Activated CD8-positive, alpha-beta memory T cell treated with anti-CD3 and anti-CD28 coated beads for 24 hours (primary cell): ENCODE results near the gene RNF223.

Experiments
- DNase-seq: peaks from one replicate; pipeline ENCODE4 v3.0.0-alpha.2; 2020

RNF223 gene

DNA sequence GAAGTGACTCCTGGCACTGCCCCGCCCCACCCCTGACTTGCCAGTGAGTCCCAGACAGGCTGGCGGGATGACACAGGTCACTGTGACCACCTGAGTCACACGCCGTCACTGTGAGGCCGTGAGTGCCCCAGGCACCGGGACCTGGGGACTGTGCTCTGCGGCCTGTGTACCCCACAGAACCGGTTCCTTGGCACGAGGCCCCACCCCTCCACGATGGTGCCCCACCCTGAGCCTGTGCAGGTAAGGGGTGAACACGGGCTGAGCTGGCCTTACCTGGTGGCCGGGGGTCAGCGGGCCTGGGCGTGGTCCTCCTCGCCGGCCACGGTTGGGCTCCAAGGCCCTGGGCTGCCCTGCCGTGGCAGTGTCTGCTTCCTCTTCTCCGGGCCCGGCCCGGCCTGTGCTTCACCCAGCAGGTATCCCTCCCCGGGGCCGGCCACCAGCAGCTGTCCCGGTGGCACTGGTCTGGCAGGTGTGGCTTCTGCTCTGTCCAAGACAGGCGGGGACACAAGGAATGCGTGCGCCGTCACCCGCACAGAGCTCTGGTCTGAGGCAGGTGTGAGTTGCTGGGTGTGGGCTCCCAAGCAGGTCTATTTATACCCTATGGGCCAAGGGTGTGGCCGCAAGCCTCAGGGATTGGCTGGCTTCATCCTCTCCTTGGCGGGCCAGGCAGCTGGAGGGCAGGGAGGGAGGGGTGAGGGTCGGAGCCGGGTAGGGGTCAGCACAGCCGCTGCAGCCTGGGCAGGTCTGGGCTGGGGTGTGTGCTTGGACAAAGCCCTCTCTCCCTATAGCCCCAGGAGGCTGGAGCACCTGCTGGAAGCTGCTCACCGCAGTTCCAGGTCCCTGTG lies at the start of gene RNF223:
Gene RNF223 (minus strand): TSS at position 564 of the 845 bp plus-strand sequence. CDS start 1,740 bp downstream, outside the sequence.
- DNase-seq = no peak

DNA sequence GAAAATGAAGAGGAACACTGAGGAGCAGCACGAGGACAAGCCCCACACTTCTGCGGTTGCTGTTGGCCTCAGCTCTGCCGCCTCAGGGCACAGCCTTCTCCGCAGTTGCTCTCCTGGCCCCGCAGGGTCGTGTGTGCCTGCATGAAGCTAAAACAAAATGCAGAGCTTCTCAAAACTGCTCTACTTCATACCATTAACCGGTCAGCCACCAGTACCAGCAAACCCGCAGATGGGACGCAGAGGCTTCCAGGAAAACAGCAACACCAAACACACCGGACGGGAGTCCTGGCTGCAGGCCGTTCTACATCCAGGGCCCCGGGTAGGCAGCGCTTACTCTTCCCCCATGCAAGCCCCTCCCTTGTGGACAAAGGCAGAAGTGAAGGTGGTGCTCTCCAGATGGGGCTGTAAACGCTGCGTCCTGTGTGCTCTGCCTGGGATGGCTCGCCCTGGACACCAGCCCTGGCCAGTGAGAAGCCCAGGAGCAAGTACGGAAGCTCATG lies 48.9 kb upstream of the RNF223 start:
- no peak for DNase-seq

DNA sequence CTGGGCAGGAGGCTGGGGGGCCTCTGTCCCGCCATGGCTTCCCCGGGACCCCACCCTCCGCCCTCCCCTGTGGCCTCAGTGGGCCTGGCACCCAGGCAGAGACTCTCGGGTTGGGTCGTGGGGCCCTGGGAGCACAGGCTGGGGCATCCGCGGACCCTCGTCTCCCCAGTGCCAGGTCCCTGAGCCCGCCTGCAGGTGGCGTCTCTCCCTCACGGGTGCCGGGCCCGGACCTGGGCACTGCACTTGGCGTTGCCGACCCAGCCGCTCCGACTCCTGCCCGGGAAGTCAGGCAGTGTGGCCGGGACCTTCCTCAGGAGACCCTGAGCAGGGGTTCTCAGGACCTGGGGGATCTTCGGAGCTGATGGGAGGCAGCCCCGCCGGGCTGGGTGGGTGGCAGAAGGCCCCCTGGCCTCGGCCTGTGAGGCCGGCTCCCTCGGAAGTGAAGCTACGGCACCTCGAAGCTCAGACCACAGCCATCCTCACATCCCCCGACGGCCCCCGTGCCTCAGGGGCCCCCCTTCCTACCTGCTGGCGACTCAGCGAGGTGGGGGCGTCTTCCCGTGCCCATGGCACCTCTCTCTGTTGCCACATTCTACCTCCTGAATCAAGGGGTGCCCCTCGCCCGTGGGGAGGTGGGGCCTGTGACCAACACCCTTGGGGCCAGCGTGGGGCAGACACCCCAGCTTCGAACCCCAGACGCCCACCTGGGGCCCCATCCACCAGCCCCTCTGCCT lies 48.1 kb upstream of the RNF223 start:
- DNase-seq = peak; percentile 96

DNA sequence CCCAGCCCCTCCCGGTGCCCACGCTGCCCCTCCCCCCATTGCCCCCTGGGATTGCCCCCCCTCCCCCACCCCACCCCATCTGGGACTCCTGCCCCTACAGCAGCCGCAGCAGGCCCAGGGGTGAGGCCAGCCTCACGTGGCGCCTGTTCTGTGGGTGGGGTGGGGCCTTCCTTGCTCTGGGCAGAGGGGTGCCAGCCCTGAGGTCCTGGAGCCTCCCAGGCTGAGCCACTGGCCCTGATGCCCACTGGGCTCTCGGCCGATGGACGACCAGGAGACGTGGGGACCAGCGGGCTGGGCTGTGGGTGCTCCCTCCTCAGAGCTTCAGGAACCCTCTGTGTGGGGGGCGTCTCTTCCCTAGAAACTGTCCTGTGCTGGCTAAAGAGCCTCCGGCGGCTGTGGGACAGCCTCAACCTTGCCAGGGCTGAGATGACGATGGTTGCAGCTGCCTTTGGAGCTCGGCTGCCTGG lies 47.5 kb upstream of the RNF223 start:
- no peak for DNase-seq

DNA sequence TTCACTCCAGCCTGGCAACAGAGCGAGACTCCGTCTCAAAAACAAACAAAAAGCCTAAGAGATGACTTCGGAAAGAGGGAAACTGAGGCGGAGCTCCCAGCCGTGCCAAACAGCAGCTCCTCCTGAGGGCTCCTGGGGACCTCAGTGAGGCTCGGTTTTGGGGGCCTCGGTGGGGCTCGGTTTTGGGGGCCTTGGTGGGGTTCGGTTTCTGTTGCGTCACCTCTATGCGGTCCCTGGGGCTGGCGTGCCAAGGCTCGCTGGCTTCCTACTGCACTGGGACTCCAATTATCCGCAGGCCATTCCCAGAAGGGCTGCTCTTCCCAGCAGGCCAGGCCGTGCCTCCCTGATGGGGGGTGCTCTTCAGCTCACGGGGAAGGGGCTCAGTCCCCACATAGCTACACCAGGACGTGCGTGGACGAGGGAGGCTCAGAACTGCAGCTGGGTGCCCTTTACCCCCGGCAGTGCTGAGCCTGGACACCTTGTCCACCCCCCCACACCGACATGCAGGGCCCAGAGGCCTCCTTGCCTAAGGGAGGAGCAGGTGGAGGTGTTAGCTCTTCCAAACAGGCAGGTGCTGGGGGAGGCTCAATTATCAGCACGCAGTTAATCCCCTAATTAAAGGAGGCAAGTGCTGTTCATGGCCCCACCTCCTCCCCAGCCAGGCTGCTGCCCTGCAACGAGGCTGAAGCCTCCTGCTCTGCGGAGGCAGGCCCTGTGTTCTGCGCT lies 46.9 kb upstream of the RNF223 start:
- no peak for DNase-seq

DNA sequence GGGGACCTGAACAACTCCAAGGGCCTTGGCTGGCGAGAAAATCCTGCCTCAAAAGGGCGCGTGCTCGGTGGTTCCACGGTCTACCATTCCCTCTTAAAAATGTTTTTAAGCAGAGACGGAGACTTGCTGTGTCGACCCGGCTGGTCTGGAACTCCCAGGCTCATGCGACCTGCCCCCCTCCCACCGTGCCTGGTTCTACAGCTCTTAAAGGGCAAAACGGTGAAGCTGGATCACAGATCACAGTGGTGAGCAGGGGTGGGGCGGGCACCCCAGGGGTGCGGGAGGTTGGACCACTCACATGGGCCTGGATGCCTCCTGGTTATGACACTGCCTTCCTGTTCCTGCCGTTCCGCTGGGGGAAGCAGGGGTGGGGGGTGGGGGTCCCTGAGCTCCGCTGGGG lies 46.0 kb upstream of the RNF223 start:
- DNase-seq = no peak

DNA sequence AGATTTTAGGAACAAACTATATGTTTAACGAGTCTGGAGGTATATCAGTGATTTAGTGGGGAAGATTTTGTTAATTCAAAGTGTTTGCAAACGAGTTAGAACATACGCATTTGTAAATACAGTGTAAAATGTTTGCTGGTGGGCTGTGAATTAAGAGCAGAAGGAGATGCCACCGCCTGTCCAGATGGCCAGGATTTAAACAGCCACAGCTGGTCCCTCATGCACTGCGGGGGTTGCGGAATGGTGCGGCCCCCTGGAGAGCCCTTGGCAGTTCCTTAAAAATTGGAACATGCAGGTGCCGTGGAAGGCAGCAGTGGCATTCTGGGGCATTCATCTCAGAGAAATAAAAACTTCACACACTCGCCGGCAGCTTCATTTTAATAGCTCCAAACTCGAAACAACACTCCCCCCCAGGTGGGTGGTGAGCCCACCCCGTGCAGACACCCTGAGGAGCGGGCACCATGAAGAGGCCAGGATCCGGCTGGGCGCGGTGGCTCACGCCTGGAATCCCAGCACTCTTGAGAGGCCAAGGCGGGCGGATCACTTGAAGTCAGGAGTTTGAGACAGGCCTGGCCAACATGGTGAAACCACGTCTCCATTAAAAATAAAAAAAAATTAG lies 45.3 kb upstream of the RNF223 start:
- DNase-seq = no peak

DNA sequence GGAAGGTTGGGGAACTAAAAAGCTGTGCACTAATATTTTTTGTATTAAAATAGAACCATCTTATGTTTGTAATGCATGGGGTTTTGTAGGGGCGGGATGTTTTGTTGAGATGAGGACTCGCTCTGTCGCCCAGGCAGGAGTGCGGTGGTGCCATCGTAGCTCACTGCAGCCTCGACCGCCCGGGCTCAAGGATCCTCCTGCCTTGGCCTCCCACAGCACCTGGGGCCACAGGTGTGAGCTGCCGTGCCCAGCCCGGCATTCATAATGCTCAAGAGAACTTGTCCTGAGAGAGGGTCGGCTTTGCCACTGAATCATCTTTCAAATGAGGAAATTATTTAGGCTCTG lies 44.7 kb upstream of the RNF223 start:
- DNase-seq = no peak

DNA sequence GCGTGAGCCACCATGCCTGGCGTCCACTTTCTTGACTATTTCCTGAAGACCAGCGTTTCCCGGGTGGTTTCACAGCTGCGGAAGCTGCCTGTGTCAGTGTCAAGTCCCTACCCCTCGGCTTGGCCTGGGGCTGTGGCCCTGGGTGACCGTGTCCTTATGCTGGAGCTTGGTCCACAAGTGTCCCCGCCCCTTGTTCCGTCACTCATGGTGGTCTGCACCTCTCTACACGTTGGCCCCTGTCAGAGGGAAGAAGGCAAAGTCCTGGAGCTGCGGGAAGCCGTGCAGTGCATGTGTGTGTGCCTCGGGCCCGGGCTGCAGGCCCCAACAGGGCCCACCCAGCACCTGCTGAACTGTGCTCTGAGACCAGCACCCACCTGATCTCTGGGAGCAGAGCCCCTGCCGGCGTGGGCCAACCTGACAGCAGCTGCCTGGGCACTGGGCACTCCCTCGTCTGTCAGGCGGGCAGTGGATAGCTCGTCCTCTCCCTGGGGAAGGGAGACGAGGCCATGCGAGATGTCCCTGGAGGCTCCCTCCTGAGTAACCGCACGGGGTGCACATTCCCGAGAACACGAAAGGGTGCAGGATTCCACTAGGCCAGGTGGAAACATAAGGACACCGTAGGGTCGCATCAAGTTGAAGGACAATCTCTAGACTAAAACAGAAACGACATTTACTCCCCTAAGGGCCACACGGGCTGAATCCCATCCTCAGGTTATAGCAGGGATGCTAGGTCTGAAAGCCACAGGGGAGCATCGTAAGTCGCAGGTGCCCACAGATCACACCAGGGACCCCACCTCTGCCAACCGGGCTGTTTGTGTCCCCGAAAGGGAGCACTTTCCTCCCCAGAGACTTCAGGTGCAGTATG lies 44.1 kb upstream of the RNF223 start:
- no peak for DNase-seq

DNA sequence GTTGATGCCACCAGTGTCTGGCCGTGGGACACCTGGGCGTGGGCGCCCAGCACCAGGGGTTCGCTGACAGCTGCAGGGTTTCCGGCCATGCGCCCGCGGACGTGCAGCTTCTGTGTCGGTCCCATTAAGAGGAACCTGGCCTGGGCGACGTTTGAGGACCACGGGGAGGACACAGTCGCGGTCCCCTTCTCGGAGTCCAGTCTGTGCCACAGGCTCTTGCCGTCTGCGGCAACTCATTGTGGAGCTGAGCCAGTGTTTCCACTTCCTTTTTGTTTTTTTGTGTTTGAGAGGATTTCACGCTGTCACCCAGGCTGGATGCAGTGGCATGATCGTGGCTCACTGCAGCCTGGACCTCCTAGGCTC lies 43.3 kb upstream of the RNF223 start:
- DNase-seq = no peak

DNA sequence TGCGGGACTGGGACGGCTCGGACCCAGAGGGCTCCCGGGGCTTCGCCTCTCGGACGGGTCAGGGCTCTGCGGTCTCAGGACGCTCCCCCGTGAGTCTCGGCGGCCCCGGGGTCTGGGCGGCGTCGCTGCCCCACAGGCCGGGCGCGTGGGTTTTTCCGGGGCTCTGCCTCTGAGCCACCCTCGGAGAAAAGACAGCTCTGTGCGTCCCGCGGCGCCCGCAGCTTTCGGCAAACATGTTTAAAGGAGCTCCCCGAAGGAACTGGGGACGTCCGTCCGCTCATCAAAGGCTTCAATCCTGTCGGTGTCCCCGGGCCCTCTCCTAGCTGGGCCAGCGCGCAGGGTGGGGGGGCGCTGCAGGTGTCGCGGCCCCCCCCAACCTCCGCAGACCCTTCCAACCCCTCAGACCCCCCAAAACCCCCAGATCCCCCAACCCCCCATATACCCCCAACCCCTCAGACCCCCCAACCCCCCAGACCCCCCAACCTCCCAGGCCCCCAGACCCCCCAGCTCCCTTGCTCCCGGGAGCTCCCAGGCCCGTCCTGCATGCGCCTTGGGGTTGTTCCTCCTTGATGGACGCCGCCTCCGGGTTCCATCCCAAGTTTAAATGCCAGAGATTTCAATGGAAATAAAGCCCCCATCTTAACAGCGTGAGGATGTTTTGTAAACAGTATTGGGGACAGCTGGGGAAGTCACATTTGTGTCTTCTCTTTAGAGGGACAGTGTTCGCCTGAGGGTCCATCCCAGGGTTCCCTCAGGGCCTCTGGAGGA lies 42.8 kb upstream of the RNF223 start:
- DNase-seq = peak; percentile 79

DNA sequence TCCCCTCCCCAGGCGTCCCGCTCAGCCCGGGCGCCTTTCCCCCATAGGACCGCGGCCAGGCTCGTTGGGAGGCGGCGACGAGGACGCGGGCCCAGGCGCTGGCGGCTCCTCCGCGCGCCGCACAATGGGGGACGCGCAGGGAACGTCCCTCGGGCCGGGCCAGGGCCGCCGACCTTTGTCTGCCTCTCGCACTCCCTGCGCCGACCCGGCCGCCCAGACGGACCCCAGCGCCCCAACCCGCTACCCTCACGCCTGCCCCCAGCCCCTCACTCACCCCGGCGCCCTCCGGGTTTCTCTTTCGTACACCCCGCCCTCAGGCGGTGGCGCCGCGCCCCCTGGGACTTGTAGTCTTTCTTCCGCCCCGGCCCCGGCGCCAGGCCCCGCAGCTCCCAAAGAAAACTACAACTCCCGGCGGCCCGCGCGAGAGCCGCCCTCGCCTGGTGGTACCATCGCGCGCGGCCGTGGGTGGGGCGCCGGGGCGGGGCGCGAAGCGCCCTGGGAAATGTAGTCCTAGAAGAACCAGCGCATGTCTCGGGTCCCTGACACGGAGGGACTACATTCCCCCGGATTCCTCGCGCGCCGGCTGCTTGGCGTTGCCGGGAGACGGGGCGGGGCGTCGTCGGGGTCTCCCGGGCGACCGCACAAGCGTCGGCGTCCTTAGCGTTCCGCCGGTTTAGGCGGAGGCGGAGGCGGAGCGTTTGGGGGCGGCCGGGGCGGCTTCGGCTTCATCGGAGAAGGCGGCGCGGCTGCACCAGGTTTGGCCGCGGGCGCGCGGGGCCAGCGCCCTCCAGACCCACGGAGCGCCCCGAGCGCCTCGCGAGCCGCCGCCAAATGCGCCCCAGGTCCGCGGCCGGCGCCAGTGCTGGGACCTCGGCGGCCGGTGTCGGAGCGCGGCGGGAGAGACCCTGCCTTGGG lies 41.9 kb upstream of the RNF223 start, which contains the start of gene C1orf159:
Gene C1orf159 (minus strand): TSS at position 304 of the 915 bp plus-strand sequence. CDS start 24,546 bp downstream, outside the sequence.
- DNase-seq = peak; percentile 99

DNA sequence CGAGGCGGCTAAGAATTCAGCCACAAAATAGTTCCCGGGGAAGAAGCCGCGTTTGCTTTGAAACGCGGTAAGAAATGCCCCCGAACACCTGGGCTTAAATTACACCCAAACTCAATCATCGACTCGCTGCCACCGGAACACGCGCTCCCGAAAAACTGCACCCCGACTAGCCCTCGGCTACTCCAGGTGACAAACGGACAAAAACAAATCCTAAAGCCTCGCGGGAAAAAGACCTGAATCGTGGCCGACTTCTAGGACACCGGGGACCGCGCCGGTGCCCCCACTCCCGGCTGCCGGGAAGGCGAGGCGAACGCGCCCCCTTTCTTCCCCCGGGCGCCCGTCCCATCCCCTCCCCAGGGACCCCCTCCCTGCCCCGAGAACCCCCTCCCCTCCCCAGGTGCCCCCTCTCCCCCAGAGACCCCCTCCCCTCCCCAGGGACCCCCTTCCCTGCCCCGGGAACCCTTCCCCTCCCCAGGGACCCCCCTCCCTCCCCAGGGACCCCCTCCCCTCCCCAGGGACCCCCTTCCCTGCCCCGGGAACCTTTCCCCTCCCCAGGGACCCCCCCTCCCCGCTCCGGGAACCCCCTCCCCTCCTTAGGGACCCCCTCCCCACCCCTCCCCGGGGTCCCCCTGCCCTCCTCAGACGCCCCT lies 41.2 kb upstream of the RNF223 start:
- no peak for DNase-seq

DNA sequence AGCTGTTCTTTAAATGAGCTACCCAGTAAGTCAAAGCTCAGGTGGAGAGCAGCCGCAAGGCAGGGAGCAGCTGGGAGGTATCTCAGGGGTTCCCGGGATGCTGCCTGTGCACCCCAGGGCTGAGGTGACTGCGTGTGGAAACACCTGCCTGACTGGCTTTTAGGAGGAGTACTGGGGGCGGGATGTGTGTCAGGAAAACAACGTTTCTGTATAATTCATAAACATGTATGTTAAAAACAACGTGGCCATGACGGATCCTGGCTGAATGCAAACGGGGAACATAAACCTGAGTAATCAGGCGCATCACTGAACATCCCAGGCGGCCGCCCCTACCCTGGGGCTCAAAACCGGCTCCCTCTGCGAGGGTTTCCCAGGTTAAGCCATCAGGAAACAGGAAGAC lies 40.3 kb upstream of the RNF223 start:
- no peak for DNase-seq

DNA sequence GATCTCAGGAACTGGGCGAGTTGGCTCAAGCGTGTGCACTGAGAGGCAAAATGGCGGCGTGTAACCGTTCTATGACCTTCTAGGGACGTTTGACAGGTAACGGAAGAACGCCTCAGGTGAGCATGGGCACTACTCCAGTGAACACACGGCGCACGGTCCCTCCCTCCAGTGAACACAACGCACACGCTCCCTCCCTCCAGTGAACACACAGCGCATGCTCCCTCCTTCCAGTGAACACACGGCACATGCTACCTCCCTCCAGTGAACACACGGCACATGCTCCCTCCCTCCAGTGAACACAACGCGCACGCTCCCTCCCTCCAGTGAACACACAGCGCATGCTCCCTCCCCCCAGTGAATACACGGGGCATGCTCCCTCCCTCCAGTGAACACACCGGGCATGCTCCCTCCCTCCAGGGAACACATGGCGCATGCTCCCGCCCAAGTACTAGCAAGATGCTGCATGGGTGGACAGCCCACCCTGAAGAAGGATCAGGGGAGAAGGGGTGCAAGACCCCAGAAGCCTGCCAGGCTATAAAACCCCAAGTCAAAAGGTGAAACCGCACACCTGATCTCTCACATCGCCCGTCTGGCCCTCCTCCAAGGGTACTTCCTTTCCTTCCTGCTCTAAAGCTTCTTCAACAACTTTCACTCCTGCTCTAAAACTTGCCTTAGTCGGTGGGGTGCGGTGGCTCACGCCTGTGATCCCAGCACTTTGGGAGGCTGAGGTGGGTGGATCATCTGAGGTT lies 38.3 kb upstream of the RNF223 start:
- no peak for DNase-seq

DNA sequence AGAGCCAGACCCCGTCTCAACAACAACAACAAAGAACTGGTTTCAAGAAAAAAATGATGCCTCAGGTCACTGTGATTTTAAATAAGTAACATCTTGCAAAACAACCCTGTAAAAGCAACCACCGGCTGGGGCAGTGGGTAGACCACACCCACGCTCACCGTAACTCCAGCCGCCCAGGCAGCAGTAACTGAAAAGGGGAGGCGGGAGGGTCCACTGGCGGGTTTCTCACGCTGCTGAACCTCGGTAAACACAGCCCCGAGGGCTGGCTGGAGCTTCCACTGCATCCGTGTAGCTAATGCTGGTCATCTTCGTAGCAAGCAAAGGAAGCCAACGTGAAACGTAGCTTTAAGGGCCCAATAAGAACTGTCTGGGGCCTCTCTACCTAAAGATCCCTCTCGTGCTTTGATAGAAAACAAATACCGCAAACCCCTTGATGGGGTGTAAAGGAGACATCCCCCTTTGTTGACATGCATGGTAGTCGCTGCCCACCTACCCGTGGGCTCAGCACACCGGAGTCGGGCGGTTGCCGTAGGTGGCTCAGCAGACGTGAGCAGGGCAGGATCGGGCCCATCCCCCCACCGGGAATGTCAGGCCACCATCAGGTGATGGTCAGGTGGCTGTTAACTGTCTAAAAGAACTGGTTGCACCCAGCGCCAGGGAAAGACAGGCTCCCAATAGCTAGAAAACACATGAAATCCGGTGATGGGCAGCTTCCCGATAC lies 37.6 kb upstream of the RNF223 start:
- DNase-seq = no peak

DNA sequence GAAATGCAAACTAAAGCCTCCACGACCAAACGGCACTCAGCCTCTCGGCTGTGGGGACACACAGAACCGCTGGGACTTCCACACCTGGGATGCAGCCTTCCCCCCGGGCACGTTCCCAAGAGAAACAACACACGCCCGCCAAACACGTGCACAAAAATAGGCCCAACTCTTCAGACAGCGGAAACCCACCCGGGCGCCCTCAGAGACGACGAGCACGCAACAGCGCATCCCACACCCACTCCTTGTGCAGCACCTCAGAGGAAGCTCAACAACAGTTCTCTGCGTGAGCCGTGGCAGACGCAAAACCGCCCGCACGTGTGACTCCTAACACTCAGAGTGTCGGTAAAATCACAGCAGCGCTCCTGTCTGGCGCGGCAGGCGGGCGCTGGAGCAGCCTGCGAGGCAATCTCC lies 36.5 kb upstream of the RNF223 start:
- DNase-seq = no peak

DNA sequence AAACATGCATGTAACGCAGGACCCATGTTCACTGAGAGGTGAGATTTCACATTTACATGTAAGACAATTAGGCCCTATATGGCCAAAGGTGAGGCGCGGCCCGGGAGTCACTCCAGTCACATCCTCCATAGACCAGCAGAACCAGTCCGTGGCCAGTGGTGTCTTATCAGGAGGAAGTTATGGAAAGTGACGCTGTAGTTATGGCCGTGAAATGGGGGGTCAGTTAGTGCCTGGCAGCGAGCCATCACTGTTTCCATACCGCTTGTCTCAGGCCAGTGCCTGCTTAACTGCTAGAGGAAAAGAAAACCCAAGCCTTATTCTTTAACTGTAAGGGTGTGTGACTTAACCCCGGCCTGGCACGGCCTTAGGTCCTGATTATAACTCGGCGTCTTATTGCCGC lies 35.6 kb upstream of the RNF223 start:
- DNase-seq = no peak
